GM10847 (cell line): Measurements from ENCODE around the gene RAMP1.

Experiments
- POLR2A ChIP-seq: IDR thresholded peaks from 2 replicates; pipeline ENCODE4 v1.6.1; 2011; ENCODE audit not compliant: insufficient read length; ENCODE audit errors: extremely low read depth

RAMP1 gene

DNA sequence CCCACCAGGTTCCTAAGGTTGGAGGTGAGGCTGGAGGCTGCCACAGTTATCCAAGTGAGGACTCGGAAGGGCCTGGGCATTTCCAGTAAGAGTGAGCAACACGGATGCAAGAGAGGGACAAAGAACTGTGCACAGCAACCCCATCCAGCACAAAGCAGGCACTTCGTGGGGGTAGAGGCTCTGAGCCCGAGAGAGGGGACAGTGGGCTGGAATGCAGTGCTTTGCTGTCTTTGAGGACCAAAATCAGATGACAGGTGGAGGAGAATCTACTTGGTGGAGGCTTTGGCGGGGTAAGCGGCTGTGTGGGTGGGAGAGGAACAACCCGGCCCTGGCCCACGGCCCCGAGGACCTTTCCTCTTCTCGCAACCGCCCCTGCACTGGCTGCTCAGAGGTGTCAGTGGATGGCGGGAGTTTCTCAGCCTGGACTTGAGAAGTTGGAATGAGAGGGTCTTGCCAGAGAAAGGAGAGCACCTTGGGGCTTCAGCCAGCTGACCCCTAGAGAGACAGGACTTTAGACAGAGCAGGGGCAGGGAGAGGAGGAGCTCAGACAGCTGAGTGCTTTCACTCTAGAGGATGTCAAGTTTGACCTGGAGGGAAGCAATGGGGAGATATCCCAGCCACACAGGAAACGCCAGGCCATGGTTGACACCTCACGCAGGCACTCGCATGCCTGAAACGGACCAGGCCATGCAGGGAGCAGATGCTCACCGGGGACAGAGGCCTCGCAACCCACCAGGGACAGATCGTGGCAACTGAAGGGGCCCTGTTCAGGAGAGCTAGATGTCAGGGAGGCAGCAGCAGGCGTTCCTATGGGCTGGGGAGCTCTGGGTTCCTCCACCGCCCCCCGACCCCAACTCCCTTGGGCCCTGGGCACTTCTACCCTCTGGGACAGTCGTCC lies 11.6 kb downstream of the RAMP1 start:
- TF ChIP-seq POLR2A: no peak

DNA sequence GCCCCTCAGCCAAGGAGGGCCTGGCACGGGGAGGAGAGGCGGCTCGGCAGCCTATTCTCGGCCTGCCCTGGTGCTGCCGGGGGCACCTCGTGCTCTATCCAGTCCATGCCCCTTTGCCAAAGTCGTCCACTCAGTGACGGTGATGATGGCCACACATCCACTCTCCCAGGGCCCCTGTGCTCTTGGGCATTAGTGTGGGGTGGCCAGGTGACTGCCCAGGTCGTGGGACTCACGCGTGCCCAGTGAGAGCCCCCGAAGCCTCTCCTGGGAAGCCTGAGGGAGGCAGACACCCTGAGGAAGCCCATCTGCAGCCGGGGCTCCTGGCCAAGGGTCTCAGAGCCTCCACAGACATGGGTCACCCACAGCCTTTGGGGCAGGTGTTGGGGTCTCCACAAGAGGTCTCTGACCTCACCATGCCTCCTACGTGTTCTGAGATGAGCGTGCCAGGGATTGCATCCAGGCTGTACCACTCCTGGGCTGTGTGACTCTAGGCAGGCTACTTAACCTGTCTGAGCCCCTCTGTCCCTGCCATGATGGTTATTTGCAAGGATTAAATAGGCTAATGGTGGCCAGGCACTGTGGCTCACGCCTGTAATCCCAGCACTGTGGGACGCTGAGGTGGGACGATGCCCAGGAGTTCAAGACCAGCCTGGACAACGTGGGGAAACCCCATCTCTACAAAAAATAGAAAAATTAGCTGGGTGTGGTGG lies 12.9 kb downstream of the RAMP1 start:
- no peak for TF ChIP-seq POLR2A

DNA sequence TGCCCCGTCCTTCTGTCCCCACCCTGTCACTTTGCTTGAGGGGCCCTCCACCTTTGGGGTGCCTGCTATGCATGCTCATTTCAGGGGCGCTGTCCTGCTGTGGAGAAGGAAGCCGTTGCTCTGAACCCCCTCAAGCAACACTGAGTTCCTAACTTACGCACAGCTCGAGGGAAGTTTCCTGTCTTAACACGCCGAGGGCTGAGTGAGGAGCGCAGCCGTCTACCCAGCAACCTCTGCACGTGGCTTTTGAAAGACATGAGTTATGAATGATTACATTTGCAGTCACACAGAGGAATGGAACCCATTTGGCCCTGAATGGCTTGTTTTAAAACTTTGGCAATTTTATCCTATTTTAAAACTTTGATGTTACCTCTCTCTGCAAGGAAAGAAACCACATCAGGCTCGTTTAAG lies 14.0 kb downstream of the RAMP1 start:
- TF ChIP-seq POLR2A: no peak

DNA sequence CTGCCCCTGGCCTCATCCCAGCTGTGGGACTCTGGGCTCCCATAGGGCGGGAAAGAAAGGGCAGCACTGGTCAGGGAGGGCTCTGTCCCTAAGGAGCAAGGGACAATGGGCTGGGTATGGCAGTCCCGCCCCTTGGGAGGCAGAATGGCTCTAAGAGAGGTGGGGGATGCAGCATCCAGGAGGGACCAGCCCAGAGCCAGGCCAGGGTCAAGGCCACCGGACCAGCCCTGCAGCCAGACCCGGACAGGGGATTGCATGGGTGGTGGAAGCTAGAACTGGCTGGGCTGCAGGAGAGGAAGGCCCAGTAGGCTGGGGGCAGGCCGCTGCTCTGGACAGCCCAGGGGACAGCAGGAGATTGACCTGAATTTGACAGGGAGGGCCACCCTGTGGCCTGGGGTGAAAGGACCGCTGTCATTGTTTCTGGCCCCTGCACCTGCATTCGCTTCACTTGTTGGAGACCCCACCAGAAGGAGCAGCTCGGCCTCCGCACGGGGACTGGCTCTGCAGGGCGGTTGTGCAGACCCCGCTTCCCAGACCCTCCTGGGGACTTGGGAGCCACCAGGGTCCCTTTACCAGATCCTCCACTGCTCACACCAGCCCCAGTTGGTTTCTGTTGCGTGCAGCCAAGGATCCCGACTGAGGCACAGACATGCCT lies 14.6 kb downstream of the RAMP1 start:
- no peak for TF ChIP-seq POLR2A

DNA sequence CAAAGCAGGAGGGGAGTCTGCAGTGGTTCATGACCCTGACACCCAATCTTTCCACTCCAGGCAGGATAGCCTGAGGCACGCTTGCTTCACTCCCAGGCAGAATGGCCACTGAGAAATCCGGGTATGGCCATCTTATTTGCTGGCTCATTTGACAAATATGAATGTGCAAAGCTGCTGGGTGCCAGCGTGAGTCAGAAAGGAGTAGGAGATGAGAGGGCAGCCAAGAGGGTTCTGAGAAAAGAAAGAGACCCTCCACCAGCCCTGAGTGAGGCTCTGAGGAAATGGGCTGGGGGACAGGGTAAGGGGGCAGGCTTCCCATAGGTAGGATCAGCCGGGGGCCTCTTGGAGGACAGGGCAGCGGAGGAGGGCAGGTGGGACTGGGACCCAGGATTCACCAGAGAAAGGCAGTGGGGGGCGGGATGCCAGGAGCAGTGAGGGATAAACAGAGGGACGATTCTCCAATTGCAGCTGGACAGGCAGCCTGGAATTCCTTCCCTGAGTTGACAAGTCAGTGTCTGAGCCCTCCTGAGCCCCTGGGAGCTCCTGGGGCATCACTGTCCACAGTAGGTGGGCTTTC lies 15.2 kb downstream of the RAMP1 start:
- TF ChIP-seq POLR2A: no peak

DNA sequence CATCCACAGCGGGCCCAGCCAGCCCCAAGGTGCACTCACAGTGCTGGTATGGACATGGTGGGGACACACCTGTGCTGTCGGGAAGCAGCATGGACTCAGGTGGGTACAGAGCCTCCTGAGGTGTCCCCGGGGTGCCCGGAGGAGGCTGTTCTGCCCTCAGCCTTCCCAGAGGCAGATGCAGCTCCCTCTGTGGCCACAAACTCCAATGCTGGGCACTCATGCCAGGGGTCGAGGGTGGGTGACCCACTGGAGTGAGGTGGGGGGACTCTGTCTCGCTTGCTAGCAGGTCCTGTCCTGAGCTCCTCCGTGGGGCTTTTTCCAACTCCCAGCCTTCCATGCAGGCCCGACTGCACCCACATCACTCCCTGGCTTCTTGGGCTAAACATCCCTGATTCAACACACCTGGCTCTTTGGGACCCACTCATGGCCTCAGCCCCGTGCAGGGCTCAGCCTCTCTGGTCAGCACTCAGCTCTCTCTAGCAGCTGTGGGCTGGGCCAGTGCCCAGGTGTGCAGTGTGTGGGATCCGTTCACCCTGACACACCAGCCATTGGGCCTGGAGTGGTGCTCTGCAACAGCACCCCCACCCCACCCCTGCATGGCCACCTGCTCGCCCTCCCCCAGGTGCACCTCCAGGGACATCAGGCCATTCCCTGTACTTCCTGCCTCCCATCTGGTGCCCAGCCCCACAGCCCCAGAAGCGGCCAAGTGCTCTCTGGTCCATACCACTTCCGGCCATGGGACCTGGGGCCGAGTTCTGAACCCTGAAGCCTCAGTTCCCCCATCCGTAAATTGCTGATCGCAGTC lies 16.0 kb downstream of the RAMP1 start:
- no peak for TF ChIP-seq POLR2A

DNA sequence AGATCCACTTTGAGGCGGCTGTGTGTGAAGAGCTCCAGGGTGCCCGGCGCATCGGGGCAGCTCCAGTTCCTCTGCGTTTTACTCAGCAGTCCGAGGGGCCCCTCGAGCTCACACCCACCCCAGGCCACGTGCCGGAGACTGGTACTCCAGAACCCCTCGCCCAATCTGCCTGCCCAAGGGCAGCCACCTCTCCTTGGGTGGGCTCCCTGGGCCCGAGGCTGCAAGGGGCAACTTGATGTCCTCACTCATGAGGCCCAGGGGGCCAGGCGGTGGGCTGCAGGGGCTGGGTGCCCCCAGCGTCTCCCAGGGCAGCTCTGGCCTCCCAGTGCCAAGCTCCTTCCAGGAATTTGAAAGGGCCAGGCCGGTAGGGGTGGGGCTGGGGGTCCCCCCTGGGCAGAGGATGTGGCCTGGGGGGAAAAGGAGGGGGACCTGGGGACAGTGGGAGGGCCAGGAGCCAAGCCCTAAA lies 16.7 kb downstream of the RAMP1 start:
- TF ChIP-seq POLR2A: no peak

DNA sequence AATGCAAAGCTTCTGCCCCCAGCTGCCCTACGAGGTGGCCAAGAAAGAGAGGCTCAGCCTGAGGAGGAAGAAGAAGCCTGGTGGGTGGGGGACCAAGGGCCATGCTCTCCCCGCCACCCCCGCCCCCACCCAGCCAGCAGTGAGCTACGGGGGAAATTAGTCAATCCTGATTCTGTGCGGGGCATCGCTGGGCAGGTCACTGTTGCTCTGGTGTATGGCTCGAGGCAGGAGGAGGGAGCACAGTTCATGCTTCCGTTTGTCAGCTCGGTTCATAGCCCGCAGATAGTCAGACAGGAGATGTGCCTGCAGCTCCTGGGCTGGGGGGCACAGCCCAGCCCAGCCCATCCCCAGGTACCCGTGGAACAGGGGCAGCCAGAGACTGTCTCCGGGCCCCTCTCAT lies 17.1 kb downstream of the RAMP1 start:
- TF ChIP-seq POLR2A: no peak

DNA sequence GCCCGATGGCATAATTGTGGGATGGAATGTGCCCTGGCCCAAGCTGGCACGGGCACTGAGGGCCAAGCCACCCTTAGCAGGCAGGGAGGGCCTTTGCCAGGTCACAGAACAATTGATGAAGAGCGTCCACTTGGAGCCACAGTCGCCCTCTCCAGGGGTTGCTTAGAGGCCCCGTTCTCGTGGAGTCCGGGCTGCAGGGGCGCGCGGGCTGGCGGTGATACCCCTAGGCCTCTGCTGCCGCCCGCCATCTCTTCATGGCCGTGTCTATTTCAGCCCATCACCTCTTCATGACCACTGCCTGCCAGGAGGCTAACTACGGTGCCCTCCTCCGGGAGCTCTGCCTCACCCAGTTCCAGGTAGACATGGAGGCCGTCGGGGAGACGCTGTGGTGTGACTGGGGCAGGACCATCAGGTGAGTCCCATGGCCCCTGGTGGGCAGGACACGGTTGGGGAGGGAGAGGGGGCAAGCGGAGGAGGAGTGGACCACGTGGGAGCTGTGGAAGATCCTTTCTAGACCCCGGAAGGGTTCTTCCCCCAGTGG lies 17.6 kb downstream of the RAMP1 start:
- TF ChIP-seq POLR2A: no peak

DNA sequence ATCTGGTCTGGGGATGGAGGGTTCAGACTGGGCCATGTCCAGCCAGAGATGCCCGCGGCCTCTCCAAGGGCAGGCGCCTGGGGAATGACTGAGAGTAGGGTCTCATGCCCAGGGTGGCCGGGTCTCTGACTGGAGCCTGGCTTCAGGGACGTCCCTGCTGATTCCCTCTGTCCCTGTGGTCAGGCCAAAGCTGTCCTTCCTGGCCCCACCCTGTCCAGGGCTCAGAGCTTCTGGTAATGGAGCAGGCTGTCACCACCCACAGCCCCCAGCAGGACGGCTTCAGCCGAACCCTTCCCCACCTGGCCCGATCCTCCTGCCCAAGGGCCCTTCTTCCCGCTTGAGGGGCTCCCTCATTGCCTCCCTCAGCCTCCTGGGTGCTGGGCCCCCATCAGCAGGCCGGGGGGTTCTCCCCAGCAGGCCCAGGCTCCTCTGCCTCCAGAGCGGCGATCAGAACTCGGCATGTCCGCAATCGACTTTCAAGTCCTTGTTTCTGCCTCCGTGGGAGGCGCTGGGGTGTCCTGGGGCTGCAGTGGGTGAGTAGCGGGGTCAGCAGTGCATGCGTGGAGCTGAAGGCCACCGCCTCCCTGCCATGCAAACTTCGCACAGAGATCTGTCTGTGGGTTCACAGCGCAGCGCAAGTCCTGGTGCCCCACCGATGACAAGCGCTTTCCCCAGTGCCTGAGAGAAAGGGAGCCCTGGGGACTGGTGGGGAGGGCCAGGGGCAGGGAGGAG lies 18.3 kb downstream of the RAMP1 start:
- no peak for TF ChIP-seq POLR2A

DNA sequence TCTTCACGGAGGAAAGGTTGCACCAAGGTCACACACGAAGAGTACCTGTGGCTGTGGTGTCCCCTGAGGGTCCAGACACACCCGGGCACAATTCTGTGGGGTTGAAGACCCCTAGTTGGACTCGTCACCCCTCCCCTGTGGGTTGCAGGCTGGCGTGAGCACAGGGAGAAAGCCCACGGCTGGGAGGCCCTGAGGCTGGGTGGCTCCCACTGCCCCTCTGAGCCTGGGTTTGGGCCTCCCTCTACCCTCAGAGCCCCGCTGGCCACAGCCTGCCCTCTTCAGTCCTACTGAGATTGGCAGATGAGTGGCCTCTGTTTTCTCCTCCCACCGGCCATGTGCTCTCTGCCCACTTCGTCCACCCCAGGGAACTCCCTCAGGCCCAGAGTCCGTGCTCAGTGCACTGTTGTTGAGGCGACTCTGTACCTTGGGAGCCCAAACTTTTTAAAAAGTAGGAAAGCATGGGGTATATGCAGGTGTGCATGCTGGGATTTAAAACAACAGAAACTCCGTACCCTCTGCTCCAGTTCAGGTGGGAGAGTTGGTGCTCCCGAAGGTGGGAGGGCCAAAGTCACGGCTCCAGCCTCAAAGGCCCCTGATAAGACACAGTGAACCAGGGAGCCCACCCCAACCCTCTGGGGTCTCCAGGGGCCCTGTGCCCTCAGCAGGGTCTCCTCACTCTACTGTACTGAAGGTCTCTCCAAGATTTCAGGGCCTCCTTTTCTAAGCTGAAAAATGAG lies 19.1 kb downstream of the RAMP1 start:
- no peak for TF ChIP-seq POLR2A

DNA sequence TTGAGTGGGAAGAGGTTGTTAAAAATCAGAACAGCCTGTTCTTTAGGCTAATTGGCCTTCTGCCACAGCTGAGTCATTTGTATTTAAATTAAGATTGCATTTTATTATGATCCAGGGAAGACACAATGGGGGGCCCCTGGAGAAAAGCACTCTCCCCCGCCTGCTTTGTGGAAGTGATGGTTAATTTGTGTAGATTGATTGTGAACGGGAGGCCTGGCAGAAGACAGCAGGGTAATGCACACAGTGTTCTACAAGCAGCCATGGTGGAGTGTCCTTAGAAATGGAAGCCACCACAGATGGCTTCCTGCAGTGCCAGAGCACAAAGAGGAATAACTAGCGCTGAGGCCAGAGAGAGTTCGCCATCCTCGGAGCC lies 19.6 kb downstream of the RAMP1 start:
- TF ChIP-seq POLR2A: no peak

DNA sequence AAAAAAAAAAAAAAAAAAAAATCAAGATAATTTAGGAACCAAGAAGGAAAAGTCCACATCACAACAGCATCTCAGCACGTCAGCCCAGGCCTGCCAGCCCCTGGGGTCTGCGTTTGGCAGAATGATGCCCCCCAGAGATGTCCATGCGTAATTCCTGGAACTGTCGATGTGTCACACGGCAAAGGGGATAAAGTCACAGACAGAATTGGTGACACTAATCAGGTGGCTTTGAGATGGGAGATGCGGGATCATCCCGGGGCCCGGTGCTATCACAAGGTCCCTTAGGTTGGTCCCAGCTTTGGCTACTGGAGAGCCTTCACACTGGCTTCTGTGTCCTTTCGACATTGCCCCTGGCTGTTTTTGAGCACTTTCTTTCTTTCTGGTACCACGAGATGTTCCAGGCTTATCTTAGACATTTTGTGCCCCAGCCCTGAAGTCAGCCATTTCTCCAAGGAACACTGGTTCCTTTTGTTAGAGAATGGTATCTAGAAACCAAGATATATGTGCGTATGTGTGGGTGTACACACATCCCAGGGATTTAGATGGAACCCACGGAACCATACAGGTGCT lies 20.7 kb downstream of the RAMP1 start:
- no peak for TF ChIP-seq POLR2A
